ENCODE measurements around the gene KEL.

GRCh38 chr7:142933624-142934023, 28.5 kb downstream of the KEL start, which contains the start of gene TRPV5:
- no peak for TF ChIP-seq GATA3 (IDR thresholded peaks at IDR 0.05; ENCODE audit: low read depth, low read length)
- TF ChIP-seq GATA2 (IDR thresholded peaks at IDR 0.05; ENCODE audit: low read depth, low read length): no peak

All from SH-SY5Y (cell line).